H9 (cell line): Measurements from ENCODE around the gene TMEM266. TPM values are rescaled to one million over a fixed set of nuclear protein-coding genes. Genes with fewer than 3 reads are reported as not detected.

ENCODE experiments used
- DNase-seq: peaks from one replicate; pipeline ENCODE4 v3.0.0-alpha.2; 2017
- H2AFZ ChIP-seq: one replicate; pipeline ENCODE4 v1.6.1; 2013; ENCODE audit warnings: mild to moderate bottlenecking, low read length, control low read depth, moderate library complexity
- H2AK5ac ChIP-seq: 2 replicates; pipeline ENCODE4 v1.6.1; 2013; ENCODE audit warnings: low read length, control low read depth, mixed read lengths; ENCODE audit not compliant: insufficient read length
- H2BK120ac ChIP-seq: one replicate; pipeline ENCODE4 v1.6.1; 2013; ENCODE audit warnings: low read depth, mild to moderate bottlenecking, low read length, control low read depth, inconsistent platforms; ENCODE audit not compliant: poor library complexity, severe bottlenecking
- H2BK12ac ChIP-seq: 2 replicates; pipeline ENCODE4 v1.6.1; 2013; ENCODE audit warnings: low read length, control low read depth, mixed read lengths, low read depth; ENCODE audit not compliant: insufficient read length
- H2BK15ac ChIP-seq: 2 replicates; pipeline ENCODE4 v1.6.1; 2013; ENCODE audit warnings: low read depth, low read length, control low read depth
- H2BK20ac ChIP-seq: one replicate; pipeline ENCODE4 v1.6.1; 2013; ENCODE audit warnings: low read depth, mild to moderate bottlenecking, low read length, control low read depth, inconsistent platforms; ENCODE audit not compliant: poor library complexity, severe bottlenecking
- H2BK5ac ChIP-seq: 2 replicates; pipeline ENCODE4 v1.6.1; 2013; ENCODE audit warnings: low read length, control low read depth, mixed read lengths; ENCODE audit not compliant: insufficient read length
- H3K14ac ChIP-seq: 2 replicates; pipeline ENCODE4 v1.6.1; 2013; ENCODE audit warnings: low read length, control low read depth; ENCODE audit not compliant: insufficient read depth
- H3K18ac ChIP-seq: 2 replicates; pipeline ENCODE4 v1.6.1; 2013; ENCODE audit warnings: low read depth, mild to moderate bottlenecking, mixed read lengths, low read length, control low read depth; ENCODE audit not compliant: insufficient read length
- H3K23ac ChIP-seq: 2 replicates; pipeline ENCODE4 v1.6.1; 2013; ENCODE audit warnings: low read length, control low read depth, mixed read lengths, low read depth; ENCODE audit not compliant: insufficient read length
- H3K23me2 ChIP-seq: 2 replicates; pipeline ENCODE4 v1.6.1; 2013; ENCODE audit warnings: low read depth, mild to moderate bottlenecking, mixed read lengths, low read length, control low read depth; ENCODE audit not compliant: insufficient read length, poor library complexity, severe bottlenecking
- H3K27ac ChIP-seq: 2 replicates; pipeline ENCODE4 v1.5.1; 2013; ENCODE audit warnings: low read length, control low read depth, mixed read lengths, low read depth; ENCODE audit not compliant: insufficient read length
- H3K27me3 ChIP-seq: 2 replicates; pipeline ENCODE4 v1.6.1; 2013; ENCODE audit warnings: low read length, control low read depth, inconsistent platforms; ENCODE audit not compliant: insufficient read depth
- H3K4ac ChIP-seq: 2 replicates; pipeline ENCODE4 v1.6.1; 2013; ENCODE audit warnings: low read depth, mild to moderate bottlenecking, control low read depth, inconsistent platforms, low read length, moderate library complexity
- H3K4me1 ChIP-seq: 2 replicates; pipeline ENCODE4 v1.6.1; 2013; ENCODE audit warnings: low read length, control low read depth, inconsistent platforms; ENCODE audit not compliant: insufficient read depth
- H3K4me2 ChIP-seq: 2 replicates; pipeline ENCODE4 v1.6.1; 2013; ENCODE audit warnings: low read length, control low read depth, mixed read lengths; ENCODE audit not compliant: insufficient read length, insufficient read depth
- H3K56ac ChIP-seq: 2 replicates; pipeline ENCODE4 v1.6.1; 2013; ENCODE audit warnings: low read depth, mild to moderate bottlenecking, mixed read lengths, low read length, control low read depth; ENCODE audit not compliant: insufficient read length
- H3K79me1 ChIP-seq: 2 replicates; pipeline ENCODE4 v1.6.1; 2013; ENCODE audit warnings: low read depth, mild to moderate bottlenecking, moderate library complexity, low read length, control low read depth, inconsistent platforms; ENCODE audit not compliant: insufficient read depth, poor library complexity, severe bottlenecking
- H3K79me2 ChIP-seq: 2 replicates; pipeline ENCODE4 v1.6.1; 2013; ENCODE audit warnings: low read length, control low read depth, inconsistent platforms; ENCODE audit not compliant: insufficient read depth
- H3K9ac ChIP-seq: 2 replicates; pipeline ENCODE4 v1.6.1; 2013; ENCODE audit warnings: low read length, control low read depth, mixed read lengths; ENCODE audit not compliant: insufficient read length; ENCODE audit errors: extremely low read depth
- H3K9me3 ChIP-seq: one replicate; pipeline ENCODE4 v1.6.1; 2013; ENCODE audit warnings: low read depth, low read length, inconsistent platforms; ENCODE audit not compliant: control insufficient read depth
- H3T11ph ChIP-seq: one replicate; pipeline ENCODE4 v1.6.1; 2013; ENCODE audit warnings: mild to moderate bottlenecking, low read length, control low read depth, inconsistent platforms
- H4K20me1 ChIP-seq: one replicate; pipeline ENCODE4 v1.6.1; 2013; ENCODE audit not compliant: control insufficient read depth, insufficient read length, insufficient read depth
- H4K5ac ChIP-seq: 2 replicates; pipeline ENCODE4 v1.6.1; 2013; ENCODE audit warnings: low read depth, mild to moderate bottlenecking, mixed read lengths, low read length, control low read depth; ENCODE audit not compliant: insufficient read length
- H4K8ac ChIP-seq: replicated peaks from 2 replicates; pipeline ENCODE4 v1.6.1; 2013; ENCODE audit warnings: low read length, control low read depth, mixed read lengths, low read depth; ENCODE audit not compliant: insufficient read length
- H4K91ac ChIP-seq: 2 replicates; pipeline ENCODE4 v1.6.1; 2013; ENCODE audit warnings: low read depth, mild to moderate bottlenecking, moderate library complexity, mixed read lengths, low read length, control low read depth; ENCODE audit not compliant: insufficient read length
- H3K27ac Mint-ChIP-seq, 3 experiments: 2 replicates in 2 of 3; 3 replicates in 1 of 3; pipeline ENCODE4 v1.8.0; 2020 to 2021; ENCODE audit warnings: mixed read lengths in 3 of 3, mild to moderate bottlenecking in 1 of 3, moderate library complexity in 1 of 3
- H3K27me3 Mint-ChIP-seq: 2 replicates; pipeline ENCODE4 v1.8.0; 2021; ENCODE audit warnings: low read depth, mild to moderate bottlenecking, moderate library complexity, mixed read lengths
- H3K36me3 Mint-ChIP-seq, 3 experiments: 2 replicates in 2 of 3; 3 replicates in 1 of 3; pipeline ENCODE4 v1.8.0; 2020 to 2021; ENCODE audit warnings: low read depth in 3 of 3, mixed read lengths in 3 of 3; ENCODE audit not compliant: insufficient read depth in 1 of 3
- H3K4me1 Mint-ChIP-seq, 2 experiments: 2 replicates each; pipeline ENCODE4 v1.8.0; 2020; ENCODE audit warnings: mixed read lengths in 2 of 2
- H3K4me3 Mint-ChIP-seq, 2 experiments: 2 replicates in 1 of 2; 3 replicates in 1 of 2; pipeline ENCODE4 v1.8.0; 2020 to 2021; ENCODE audit warnings: mild to moderate bottlenecking in 2 of 2, mixed read lengths in 2 of 2, moderate library complexity in 1 of 2
- H3K9me3 Mint-ChIP-seq, 2 experiments: 2 replicates in 1 of 2; 3 replicates in 1 of 2; pipeline ENCODE4 v1.8.0; 2020; ENCODE audit warnings: mild to moderate bottlenecking in 2 of 2, mixed read lengths in 2 of 2, moderate library complexity in 1 of 2
- WGBS: extraction: QIAGEN DNeasy Blood & Tissue Kit; methylation state at CpG from one replicate; pipeline ENCODE4 v1.1.7; 2013; ENCODE audit warnings: missing lambda C conversion rate, low lambda C conversion rate, mixed read lengths; ENCODE audit not compliant: insufficient read length; ENCODE audit errors: extremely low coverage; 5-methylcytosine and 5-hydroxymethylcytosine counted together
- total RNA-seq: library from RNA; stranded (reverse); gene quantifications from 2 replicates; pipeline ENCODE4 v1.2.1, GENCODE V29; 2021
- TF ChIP-seq, protein P1 (sequence below): fragments of 200-600 bp; sonication (generic); conservative IDR thresholded peaks from 3 replicates; pipeline ENCODE4 v1.8.0; 2021; ENCODE audit warnings: antibody characterized with exemption, mild to moderate bottlenecking

Gene TMEM266
- total RNA-seq, 1 experiment from 2014 or later, result 0.81 TPM

DNA sequence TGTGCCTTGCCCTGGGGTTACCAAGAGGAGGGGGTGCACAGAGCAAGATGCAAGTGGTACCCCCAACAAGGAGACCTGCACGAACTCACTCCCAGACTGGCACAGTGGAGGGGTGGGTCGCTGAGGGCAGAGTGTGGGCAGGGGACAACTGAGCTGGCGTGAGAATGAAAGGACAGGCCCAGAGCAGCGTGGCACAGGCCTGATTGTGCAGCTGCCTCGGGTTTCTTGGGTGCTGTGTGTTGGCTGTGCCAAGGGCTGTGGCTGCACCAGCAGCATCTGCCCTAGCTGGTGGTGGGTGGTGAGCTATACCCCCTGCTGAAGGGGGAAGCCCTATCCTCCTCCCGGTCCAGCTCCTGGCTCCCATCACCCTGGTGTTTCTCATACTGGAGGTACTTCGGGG lies 92.4 kb downstream of the TMEM266 start:
- no peaks in the 10 kb centered on the region for H3K79me1 ChIP-seq
- H2AK5ac ChIP-seq, result no peak overlapping the region
- peak overlapping the region; percentile 72 for H3K18ac ChIP-seq
- no peak for DNase-seq
- H2BK15ac ChIP-seq, result no peak overlapping the region
- no peak overlapping the region for H2AFZ ChIP-seq
- H3K9ac ChIP-seq, result no peak overlapping the region
- no peak overlapping the region for H4K5ac ChIP-seq
- Mint-ChIP-seq H3K27ac (peak overlapping the region in 1 of 3 experiments; percentile 78; a peak in 2 of 7 replicates), H3K4me3 (no peak overlapping the region), H3K9me3 (no peaks in the 10 kb centered on the region), H3K4me1 (peaks cover 37 to 41% of the 10 kb centered on the region in 2 experiments), H3K27me3 (peaks cover 5% of the 10 kb centered on the region), H3K36me3 (no peaks in the 10 kb centered on the region)
- H2BK5ac ChIP-seq, result no peak overlapping the region
- peaks cover 2% of the 10 kb centered on the region for H4K20me1 ChIP-seq
- H3T11ph ChIP-seq, result no peak overlapping the region
- WGBS, result no CpG with 5 or more reads among the region's 7 CpGs
- no peak overlapping the region for H4K91ac ChIP-seq
- no peak overlapping the region for H3K4ac ChIP-seq
- TF ChIP-seq, protein P1, sequence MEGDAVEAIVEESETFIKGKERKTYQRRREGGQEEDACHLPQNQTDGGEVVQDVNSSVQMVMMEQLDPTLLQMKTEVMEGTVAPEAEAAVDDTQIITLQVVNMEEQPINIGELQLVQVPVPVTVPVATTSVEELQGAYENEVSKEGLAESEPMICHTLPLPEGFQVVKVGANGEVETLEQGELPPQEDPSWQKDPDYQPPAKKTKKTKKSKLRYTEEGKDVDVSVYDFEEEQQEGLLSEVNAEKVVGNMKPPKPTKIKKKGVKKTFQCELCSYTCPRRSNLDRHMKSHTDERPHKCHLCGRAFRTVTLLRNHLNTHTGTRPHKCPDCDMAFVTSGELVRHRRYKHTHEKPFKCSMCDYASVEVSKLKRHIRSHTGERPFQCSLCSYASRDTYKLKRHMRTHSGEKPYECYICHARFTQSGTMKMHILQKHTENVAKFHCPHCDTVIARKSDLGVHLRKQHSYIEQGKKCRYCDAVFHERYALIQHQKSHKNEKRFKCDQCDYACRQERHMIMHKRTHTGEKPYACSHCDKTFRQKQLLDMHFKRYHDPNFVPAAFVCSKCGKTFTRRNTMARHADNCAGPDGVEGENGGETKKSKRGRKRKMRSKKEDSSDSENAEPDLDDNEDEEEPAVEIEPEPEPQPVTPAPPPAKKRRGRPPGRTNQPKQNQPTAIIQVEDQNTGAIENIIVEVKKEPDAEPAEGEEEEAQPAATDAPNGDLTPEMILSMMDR, result no peak
- H2BK20ac ChIP-seq, result no peak overlapping the region
- H3K23ac ChIP-seq, result no peak overlapping the region
- H3K4me1 ChIP-seq, result peaks cover 4% of the 10 kb centered on the region; the same call in 1 of the 2 replicates
- no peak overlapping the region for H3K56ac ChIP-seq
- H3K9me3 ChIP-seq, result no peaks in the 10 kb centered on the region
- H3K27ac ChIP-seq, result no peak overlapping the region
- H2BK12ac ChIP-seq, result peak overlapping the region; percentile 89
- H3K79me2 ChIP-seq, result no peaks in the 10 kb centered on the region
- no peak overlapping the region for H3K4me2 ChIP-seq
- H3K14ac ChIP-seq, result 0 out of 2 replicates have a peak overlapping the region, but pooled peaks have one; percentile 36
- H3K27me3 ChIP-seq, result no peaks in the 10 kb centered on the region
- H2BK120ac ChIP-seq, result no peak overlapping the region
- H4K8ac ChIP-seq, result no peak overlapping the region
- no peaks in the 10 kb centered on the region for H3K23me2 ChIP-seq
